GM06990 (cell line): Measurements from ENCODE around the gene ARHGAP45.

Experiments used
- DNase-seq: peaks from one replicate; pipeline ENCODE4 v3.0.0-alpha.2; 2011; ENCODE audit not compliant: insufficient read length; ENCODE audit errors: extremely low read depth
- H3K27me3 ChIP-seq: replicated peaks from 2 replicates; pipeline ENCODE4 v1.6.0; 2011; ENCODE audit warnings: low read length; ENCODE audit not compliant: control insufficient read depth, insufficient read depth
- H3K36me3 ChIP-seq: 2 replicates; pipeline ENCODE4 v1.5.1; 2011; ENCODE audit warnings: low read length; ENCODE audit not compliant: control insufficient read depth, insufficient read depth
- H3K4me3 ChIP-seq: replicated peaks from 2 replicates; pipeline ENCODE4 v1.5.1; 2011; ENCODE audit warnings: low read depth, mild to moderate bottlenecking, control low read depth, low read length
- TF ChIP-seq, protein P1 (sequence below): IDR thresholded peaks from 2 replicates; pipeline ENCODE4 v1.5.1; 2011; ENCODE audit warnings: low read length, control low read depth, mild to moderate bottlenecking, inconsistent platforms; ENCODE audit not compliant: insufficient read depth, poor library complexity, severe bottlenecking

The ARHGAP45 gene

DNA sequence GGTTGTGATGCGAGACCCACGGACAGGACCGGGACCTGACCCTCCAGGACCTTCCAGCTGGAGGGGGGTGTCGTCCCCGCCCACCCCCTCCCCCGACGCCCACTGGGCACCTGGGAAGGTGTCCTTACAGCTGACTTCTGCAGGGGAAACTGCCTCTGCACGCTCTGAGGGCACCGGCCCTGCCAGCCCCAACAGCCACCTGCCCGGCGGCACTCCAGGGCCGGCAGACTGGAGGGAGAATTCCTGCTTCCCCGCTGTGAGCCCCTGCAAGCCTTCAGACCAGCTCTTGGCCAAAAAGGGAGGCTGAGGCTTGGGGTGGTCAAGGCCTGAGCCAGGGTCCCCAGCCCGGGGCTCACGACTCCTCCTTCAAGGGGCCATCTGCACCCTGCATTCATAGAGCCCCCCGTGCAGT, 39.3 kb upstream of the ARHGAP45 start:
- Histone ChIP-seq H3K27me3 (no peaks in the 10 kb centered on the region), H3K36me3 (peaks cover 9% of the 10 kb centered on the region), H3K4me3 (peak overlapping the region; percentile 97)
- DNase-seq, result no peak
- TF ChIP-seq, protein P1, sequence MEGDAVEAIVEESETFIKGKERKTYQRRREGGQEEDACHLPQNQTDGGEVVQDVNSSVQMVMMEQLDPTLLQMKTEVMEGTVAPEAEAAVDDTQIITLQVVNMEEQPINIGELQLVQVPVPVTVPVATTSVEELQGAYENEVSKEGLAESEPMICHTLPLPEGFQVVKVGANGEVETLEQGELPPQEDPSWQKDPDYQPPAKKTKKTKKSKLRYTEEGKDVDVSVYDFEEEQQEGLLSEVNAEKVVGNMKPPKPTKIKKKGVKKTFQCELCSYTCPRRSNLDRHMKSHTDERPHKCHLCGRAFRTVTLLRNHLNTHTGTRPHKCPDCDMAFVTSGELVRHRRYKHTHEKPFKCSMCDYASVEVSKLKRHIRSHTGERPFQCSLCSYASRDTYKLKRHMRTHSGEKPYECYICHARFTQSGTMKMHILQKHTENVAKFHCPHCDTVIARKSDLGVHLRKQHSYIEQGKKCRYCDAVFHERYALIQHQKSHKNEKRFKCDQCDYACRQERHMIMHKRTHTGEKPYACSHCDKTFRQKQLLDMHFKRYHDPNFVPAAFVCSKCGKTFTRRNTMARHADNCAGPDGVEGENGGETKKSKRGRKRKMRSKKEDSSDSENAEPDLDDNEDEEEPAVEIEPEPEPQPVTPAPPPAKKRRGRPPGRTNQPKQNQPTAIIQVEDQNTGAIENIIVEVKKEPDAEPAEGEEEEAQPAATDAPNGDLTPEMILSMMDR, result no peak

DNA sequence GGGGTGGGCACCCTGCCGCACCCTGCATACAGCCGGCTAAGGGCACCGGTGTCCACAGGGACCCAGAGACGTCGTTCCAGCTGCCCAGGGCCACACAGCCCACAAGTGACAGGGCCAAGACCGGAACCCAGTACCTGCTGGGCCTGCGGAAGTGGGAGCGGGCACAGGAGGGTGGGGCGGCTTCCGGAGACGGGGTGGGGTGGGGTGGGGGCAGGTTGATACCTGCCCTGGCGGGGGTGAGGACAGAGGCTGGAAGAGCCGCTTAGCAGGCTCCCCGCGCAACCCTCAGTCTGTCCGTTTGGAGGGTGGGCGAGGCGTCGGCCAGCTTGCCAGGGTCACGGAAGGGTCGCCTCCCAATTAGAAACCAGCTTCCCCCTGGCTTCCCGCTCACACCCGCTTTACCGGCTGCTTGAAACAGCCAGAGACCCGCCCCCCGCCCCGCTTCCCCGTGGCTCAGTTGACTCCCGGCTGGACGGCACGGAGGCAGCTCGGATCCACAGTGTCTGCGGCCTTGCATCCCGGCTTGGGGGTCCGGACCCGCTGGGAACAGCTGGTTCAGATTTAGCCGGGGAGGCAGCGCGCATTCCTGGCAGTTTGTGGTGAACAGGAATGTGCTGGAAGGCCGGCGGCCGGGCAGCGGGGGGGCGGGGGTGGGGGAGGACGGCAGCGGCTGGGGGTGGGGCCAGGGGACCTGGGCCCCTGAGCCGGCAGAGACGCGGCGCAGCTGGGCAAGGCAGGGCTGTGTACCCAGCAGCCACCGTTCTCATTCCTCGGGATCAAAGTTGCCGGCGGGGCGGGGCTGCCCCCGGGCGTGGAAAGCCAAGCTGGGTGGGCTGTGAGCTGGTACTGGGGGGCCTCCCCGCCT, 38.7 kb upstream of the ARHGAP45 start:
- Histone ChIP-seq H3K36me3 (peaks cover 11% of the 10 kb centered on the region), H3K27me3 (no peaks in the 10 kb centered on the region), H3K4me3 (peak overlapping the region; percentile 97)
- TF ChIP-seq, protein P1, result no peak
- DNase-seq, result peak; percentile 75

DNA sequence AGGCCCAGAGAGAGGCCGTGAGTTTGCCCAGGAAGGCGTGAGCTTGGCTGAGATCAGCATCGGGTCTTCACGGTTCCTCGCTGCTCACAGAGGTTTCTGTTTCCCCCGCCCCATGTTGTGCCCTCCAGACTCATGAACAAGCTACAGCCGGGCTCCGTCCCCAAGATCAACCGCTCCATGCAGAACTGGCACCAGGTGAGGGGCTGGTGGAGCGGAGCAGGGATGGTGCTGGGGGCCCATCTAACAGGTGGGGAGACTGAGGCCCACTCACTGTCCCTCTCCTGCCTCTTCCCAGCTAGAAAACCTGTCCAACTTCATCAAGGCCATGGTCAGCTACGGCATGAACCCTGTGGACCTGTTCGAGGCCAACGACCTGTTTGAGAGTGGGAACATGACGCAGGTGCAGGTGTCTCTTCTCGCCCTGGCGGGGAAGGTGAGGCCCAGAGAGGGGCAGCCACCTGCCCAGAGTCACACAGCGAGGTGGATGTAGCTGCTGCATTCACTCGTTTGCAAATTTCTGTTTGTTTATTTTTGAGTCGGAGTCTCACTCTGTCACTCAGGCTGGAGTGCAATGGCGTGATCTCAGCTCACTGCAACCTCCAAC, 34.6 kb upstream of the ARHGAP45 start:
- DNase-seq, result no peak
- Histone ChIP-seq H3K4me3 (no peak overlapping the region), H3K36me3 (peaks cover 24% of the 10 kb centered on the region), H3K27me3 (no peaks in the 10 kb centered on the region)
- TF ChIP-seq, protein P1, result no peak

DNA sequence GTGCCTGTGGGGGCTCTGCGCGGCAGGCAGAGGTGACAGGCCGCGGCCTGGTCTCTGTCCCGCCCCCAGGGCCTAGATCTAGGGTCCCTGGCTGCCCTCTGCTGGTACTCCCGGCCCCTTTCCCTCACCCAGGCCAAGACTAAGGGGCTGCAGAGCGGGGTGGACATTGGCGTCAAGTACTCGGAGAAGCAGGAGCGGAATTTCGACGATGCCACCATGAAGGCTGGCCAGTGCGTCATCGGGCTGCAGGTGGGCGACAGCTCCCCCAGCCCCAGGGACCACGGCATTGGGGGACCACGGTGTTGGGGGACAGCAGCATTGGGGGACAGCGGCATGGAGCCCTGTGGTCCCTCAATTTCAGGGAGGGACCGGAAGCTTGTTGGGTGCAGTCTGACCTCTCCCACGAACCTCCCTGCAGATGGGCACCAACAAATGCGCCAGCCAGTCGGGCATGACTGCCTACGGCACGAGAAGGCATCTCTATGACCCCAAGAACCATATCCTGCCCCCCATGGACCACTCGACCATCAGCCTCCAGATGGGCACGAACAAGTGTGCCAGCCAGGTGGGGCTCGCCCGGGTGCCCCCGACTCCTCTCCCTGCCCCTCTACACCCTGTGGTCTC, 30.9 kb upstream of the ARHGAP45 start:
- no peak for DNase-seq
- Histone ChIP-seq H3K36me3 (peaks cover 20% of the 10 kb centered on the region), H3K4me3 (no peak overlapping the region), H3K27me3 (no peaks in the 10 kb centered on the region)
- TF ChIP-seq, protein P1, result peak; percentile 13

DNA sequence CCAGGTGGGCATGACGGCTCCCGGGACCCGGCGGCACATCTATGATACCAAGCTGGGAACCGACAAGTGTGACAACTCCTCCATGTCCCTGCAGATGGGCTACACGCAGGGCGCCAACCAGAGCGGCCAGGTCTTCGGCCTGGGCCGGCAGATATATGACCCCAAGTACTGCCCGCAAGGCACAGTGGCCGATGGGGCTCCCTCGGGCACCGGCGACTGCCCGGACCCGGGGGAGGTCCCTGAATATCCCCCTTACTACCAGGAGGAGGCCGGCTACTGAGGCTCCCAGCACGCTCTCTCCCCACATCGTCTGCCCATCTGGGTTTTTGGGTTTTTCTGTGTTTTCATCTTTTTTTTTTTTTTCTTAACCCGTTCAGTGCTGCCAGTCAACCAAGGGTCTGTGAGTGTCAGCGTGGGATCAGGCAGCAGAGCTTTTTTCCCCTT, 29.3 kb upstream of the ARHGAP45 start:
- DNase-seq, result peak; percentile 73
- no peak overlapping the region for H3K4me3 ChIP-seq
- no peaks in the 10 kb centered on the region for H3K27me3 ChIP-seq
- H3K36me3 ChIP-seq, result peaks cover 18% of the 10 kb centered on the region
- TF ChIP-seq, protein P1, result no peak
